Astrocyte (in vitro differentiated cells and primary cell): ENCODE results near the gene USP3.

Source experiments
- CTCF ChIP-seq: IDR thresholded peaks from 2 replicates; pipeline ENCODE4 v1.5.1; 2011; ENCODE audit warnings: low read depth, mild to moderate bottlenecking, inconsistent platforms, low read length, moderate library complexity; ENCODE audit not compliant: insufficient read depth
- EZH2 ChIP-seq: IDR thresholded peaks from 2 replicates; pipeline ENCODE4 v1.6.1; 2012; ENCODE audit warnings: mild to moderate bottlenecking, low read length, inconsistent platforms; ENCODE audit not compliant: insufficient read depth

DNA sequence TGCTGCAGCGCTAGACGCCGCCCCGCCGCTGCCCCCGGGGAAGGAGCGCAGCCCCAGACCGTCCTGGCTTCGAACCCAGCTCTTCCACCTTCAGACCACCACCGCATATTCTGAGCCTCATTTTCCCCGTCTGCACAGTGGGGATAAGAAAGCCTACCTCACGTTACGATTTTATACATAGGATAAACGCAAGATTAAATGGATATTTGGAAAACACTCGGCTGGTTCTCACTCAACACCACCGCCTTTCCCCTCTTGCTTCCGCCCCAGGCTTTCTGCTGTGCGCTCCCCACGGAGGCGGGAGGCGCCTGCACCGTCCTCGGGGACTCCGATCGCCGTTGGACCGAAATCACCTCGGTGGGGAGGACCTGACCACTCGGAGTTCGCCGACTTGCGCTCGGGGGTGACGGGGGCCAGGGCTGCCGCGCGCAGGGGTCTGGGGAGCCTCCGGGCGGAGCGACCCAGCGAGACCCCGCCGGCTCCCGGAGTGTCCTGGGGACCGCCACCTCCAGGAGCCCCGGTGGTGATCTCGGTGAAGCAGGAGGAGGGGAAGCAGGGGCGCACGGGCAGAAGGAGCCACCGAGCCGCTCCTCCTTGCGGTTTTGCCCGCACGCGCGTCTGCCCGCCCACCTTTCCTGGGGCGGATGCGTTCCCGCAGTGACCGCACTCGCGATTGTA, 96.8 kb downstream of the USP3 start:
- no peak for TF ChIP-seq CTCF
- TF ChIP-seq EZH2: no peak
